GM12873 (cell line): ENCODE data around the gene SLC22A17.

Experiments used
- TF ChIP-seq, protein P1 (sequence below): IDR thresholded peaks from 2 replicates; pipeline ENCODE4 v1.5.1; 2012; ENCODE audit warnings: low read depth, mild to moderate bottlenecking, moderate library complexity, low read length, control low read depth; ENCODE audit not compliant: insufficient read depth; ENCODE audit errors: missing control alignments

The SLC22A17 gene

DNA sequence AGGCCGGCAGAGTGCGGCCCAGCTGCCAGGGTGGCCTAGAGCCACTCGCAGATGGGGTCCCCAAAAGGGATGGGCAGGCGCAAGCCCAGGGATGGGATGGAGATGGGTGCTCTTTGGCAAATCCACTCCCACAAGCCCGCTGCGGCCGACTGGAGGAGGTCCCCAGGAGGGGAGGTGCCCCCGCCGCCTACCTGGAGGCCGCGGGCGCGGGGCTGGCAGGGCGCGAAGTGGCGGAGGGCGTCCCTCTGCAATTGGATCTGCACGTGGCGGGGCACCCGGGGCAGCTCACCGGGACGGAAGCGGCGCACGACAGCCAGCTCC is 50.8 kb downstream of the SLC22A17 start:
- TF ChIP-seq, protein P1, sequence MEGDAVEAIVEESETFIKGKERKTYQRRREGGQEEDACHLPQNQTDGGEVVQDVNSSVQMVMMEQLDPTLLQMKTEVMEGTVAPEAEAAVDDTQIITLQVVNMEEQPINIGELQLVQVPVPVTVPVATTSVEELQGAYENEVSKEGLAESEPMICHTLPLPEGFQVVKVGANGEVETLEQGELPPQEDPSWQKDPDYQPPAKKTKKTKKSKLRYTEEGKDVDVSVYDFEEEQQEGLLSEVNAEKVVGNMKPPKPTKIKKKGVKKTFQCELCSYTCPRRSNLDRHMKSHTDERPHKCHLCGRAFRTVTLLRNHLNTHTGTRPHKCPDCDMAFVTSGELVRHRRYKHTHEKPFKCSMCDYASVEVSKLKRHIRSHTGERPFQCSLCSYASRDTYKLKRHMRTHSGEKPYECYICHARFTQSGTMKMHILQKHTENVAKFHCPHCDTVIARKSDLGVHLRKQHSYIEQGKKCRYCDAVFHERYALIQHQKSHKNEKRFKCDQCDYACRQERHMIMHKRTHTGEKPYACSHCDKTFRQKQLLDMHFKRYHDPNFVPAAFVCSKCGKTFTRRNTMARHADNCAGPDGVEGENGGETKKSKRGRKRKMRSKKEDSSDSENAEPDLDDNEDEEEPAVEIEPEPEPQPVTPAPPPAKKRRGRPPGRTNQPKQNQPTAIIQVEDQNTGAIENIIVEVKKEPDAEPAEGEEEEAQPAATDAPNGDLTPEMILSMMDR = no peak

DNA sequence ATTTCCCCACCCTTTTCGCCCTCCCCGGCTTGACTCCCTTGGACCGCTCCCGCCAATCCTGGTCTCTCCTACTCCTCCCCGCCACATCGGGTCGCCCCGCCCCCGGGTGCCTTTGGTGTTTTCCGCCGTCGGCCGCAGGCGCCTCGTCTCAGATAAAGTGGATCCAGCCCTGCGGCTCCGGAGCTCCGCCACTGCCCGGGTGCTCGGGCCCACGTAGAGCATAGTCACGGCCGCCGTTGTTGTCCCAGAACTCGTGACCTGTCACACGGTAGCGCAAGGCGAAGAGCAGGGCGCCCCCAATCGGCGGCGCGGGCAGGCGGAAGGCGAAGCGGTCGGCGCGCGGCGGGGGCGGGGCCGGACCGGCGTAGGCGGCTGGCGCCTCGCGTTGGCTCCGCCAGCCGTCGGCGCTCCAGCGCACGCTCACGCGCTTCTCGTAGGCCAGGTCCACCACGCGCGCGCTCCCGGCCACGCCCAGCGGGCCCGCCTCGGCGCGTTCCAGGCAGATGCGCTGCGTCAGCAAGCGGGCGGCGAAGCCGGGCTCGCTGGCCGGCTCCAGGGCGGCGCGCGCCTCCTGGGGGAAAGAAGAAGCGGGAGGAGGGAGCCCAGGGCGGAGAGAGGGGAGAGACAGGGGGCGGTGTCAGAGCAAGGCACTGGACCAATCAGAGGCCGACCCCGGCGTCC is 51.3 kb downstream of the SLC22A17 start:
- TF ChIP-seq, protein P1 = peak; percentile 70

DNA sequence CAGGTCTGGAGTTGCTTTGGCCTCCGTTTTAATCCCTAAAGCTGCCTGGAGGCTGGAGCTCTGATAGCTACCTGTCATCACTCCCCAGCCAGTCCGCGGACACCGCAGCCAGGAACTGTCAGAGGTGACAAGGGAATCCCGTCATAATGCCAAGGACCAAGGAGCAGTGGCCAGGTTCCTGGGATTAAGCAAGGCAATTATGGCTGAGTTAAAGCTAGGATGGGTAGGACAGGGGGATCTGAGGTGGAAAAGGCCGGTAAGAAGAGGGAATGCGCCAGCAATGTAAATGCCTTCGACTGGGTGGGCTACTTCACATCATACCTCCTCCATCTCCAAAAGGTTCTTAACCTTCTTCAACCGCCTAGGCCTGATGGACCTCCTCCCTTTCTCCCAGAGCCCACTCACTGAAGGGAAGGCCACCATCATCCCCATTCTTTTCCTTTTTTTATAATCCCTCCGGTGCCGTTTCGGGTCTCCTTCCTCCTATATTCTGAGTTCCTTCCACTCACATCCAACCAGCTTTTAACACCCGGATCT is 51.9 kb downstream of the SLC22A17 start:
- TF ChIP-seq, protein P1 = no peak

DNA sequence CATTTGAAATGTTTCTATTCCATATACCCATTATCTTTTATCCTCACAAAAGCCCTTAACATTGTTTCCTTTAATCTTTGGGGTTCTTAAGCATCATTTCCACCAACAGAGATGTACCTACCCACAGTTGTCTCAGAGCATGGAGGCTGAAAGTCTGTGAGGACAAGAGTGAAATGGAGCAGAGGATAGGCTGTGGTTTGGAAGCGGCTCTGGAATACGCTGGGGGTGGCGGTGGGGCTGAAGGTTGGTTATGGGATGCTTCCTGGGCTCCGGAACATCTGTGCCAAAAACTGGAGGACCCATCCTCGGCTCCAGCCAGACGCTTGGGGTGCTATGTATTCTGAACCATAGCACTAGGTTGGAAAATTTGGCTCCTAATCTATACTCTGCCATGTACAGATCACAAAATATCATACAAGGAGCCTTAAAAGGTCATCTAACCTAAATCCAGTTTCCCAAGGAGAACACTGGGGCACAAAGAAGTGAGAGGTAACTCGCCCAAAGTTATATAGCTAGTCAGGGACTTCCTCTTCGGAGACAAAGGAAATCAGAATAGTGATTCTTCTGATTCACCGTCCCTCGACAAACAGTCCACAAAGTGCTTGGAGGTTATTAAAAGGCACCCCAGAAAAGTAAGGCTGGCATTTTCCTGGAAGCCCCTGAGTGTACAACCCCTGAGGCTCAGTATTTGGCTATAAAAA is 52.6 kb downstream of the SLC22A17 start:
- TF ChIP-seq, protein P1 = no peak

DNA sequence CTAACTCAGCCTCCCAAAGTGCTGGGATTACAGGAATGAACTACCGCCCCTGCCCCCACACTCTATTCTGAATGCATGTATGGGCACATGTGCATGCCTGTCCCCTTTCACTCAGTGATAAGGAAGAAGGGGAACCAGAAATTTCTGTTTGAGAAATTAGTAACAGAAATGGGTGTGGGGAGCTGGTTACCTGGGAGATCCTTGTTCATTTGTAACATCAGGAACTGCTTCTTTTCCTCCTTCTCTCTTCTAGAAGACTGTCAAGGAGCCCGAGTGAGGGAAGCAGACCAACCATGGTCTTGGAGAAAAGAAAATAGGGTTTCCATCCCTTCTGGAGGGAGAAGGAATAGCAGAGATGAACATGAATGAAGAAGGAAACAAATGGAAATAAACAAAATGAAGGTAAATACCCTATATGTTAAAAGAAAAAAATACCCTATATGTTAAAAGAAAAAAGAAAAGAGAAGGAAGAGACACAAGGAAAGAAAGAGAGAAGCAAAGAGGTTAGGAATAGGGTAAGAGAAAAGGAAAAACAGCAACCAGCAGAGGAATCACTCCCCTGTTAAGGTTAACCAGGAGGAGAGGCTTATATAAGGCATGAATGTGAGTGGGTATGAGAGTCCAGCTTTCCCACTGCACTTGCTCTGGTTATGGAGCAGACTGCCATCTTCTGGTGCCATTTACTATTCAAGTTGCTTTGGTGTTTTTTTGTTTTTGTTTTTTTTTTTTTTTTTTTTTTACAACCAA is 53.3 kb downstream of the SLC22A17 start:
- TF ChIP-seq, protein P1 = peak; percentile 46

DNA sequence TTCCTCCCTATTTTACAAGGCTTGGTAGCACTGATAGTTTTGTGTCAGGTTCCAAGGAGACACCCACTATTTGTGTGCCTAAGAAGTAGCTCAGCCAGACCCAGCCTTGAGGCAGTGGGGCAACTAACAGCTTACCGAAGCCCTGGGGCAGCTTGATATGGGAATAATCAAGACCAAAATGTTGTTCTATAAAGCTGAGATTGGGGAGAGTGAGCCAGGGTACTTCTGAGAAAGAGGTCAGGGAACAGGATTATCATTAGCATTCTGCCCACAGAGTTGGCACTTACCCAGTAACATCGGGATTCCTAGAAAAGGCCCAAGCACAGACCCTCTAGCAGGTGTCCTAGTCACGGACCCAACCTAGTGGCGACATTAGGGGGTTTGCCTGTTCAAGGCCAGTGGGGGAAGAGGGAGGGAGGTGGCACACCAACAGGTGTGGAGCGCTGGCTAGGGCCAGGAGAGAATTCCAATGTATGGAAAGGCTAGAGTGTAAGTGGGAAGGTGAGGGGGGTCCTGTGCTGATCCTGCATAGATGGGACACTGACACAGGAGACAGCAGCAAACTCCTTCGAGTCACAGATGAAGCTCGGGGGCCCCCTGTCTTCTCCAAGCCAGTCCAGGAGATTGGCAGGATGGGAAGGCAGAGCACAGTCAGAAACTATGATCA is 54.9 kb downstream of the SLC22A17 start:
- TF ChIP-seq, protein P1 = no peak
